Gastroesophageal sphincter (tissue), 4 donors: ENCODE results near the gene LRAT. TPM values are rescaled to one million over a fixed set of nuclear protein-coding genes. Genes with fewer than 3 reads are reported as not detected.
"Not testable (repeated sequence)": the region's sequence is repeated elsewhere in the genome, so short reads cannot be mapped to it uniquely, and the experiment has no call there.

Source experiments
- ATAC-seq: fragments of 150-250 bp; one replicate; pipeline ENCODE4 v1.9.1; 2016; ENCODE audit warnings: mild to moderate bottlenecking, moderate library complexity
- H3K27ac ChIP-seq, 4 donors: fragments of 200-600 bp; sonication (generic) in 3 of 4; 1 replicate in 3 of 4; 2 replicates in 1 of 4; pipeline ENCODE4 v1.5.1; 2016 to 2019
- H3K27me3 ChIP-seq: fragments of 200-600 bp; sonication (generic); one replicate; pipeline ENCODE4 v1.5.1; 2019
- H3K36me3 ChIP-seq, 2 donors: fragments of 200-600 bp; sonication (generic); one replicate each; pipeline ENCODE4 v1.5.1; 2019; ENCODE audit warnings: control low read depth in 1 of 2
- H3K4me1 ChIP-seq, 3 donors: fragments of 200-600 bp; sonication (generic); 1 replicate in 2 of 3; 2 replicates in 1 of 3; pipeline ENCODE4 v1.5.1; 2016 to 2019; ENCODE audit warnings: control low read depth in 2 of 3
- H3K4me3 ChIP-seq, 2 donors: fragments of 200-600 bp; sonication (generic); one replicate each; pipeline ENCODE4 v1.5.1; 2019; ENCODE audit warnings: mild to moderate bottlenecking in 1 of 2, moderate library complexity in 1 of 2
- H3K9me3 ChIP-seq, 3 donors: fragments of 200-600 bp; sonication (generic); one replicate each; pipeline ENCODE4 v1.5.1; 2017 to 2019; ENCODE audit warnings: control low read depth in 2 of 3
- CTCF ChIP-seq, 4 experiments: fragments of 200-600 bp in 2 of 4; fragments of 450-650 bp in 2 of 4; sonication (generic) in 1 of 4; IDR thresholded peaks; one replicate each; pipeline ENCODE4 v1.5.1; 2017 to 2019; ENCODE audit warnings: antibody characterized with exemption in 4 of 4, mild to moderate bottlenecking in 2 of 4, moderate library complexity in 2 of 4
- EP300 ChIP-seq: sonication (generic); formaldehyde crosslinking; IDR thresholded peaks from one replicate; pipeline ENCODE4 v1.6.1; 2017; ENCODE audit warnings: antibody characterized with exemption, mild to moderate bottlenecking
- POLR2A ChIP-seq, 2 donors: fragments of 450-650 bp; IDR thresholded peaks; one replicate each; pipeline ENCODE4 v1.6.1; 2017; ENCODE audit warnings: antibody characterized with exemption in 2 of 2, mild to moderate bottlenecking in 2 of 2, moderate library complexity in 1 of 2
- POLR2AphosphoS5 ChIP-seq: sonication (generic); formaldehyde crosslinking; IDR thresholded peaks from one replicate; pipeline ENCODE4 v1.6.1; 2017; ENCODE audit warnings: antibody characterized with exemption
- WGBS, 2 donors: methylation state at CpG; one replicate each; pipeline ENCODE4 v1.1.5; 2018; ENCODE audit warnings: low coverage in 1 of 2; 5-methylcytosine and 5-hydroxymethylcytosine counted together
- total RNA-seq, 4 donors: library from RNA; depleted of rRNA; stranded (reverse); fragments of >200 nt; gene quantifications; one replicate each; pipeline ENCODE4 v1.1.0, GENCODE V29; 2016

Gene LRAT
- total RNA-seq, 4 donors from 2014 or later, result 0.30 to 0.40 TPM; not detected in 2

GRCh38 chr4:154719087-154719486 lies 24.7 kb upstream of the LRAT start:
- Histone ChIP-seq H3K27ac (no peak overlapping the region), H3K4me1 (no peaks in the 10 kb centered on the region), H3K36me3 (no peaks in the 10 kb centered on the region), H3K9me3 (no peaks in the 10 kb centered on the region), H3K4me3 (no peak overlapping the region), H3K27me3 (no peaks in the 10 kb centered on the region)
- TF ChIP-seq CTCF (IDR thresholded peaks at IDR 0.05) (no peak), EP300 (no peak), POLR2A (IDR thresholded peaks at IDR 0.05) (no peak), POLR2AphosphoS5 (no peak)
- no peak for ATAC-seq
- 66 to 78% methylated on average over 4 of the region's 4 CpGs for WGBS, 2 donors

GRCh38 chr4:154720123-154720522 lies 23.7 kb upstream of the LRAT start:
- no peaks in the 10 kb centered on the region for H3K36me3 ChIP-seq
- no peaks in the 10 kb centered on the region for H3K4me1 ChIP-seq
- H3K27ac ChIP-seq, result no peak overlapping the region
- no peak overlapping the region for H3K4me3 ChIP-seq
- ATAC-seq, result no peak
- H3K27me3 ChIP-seq, result no peaks in the 10 kb centered on the region
- WGBS, 2 donors, result 68 to 94% methylated on average over 2 of the region's 2 CpGs
- no peaks in the 10 kb centered on the region for H3K9me3 ChIP-seq
- TF ChIP-seq POLR2AphosphoS5 (no peak), POLR2A (IDR thresholded peaks at IDR 0.05) (no peak), CTCF (IDR thresholded peaks at IDR 0.05) (no peak), EP300 (no peak)

GRCh38 chr4:154720618-154721267 lies 23.1 kb upstream of the LRAT start:
- Histone ChIP-seq H3K9me3 (no peaks in the 10 kb centered on the region), H3K27ac (no peak overlapping the region), H3K4me3 (no peak overlapping the region), H3K36me3 (no peaks in the 10 kb centered on the region), H3K4me1 (no peaks in the 10 kb centered on the region), H3K27me3 (no peaks in the 10 kb centered on the region)
- 80 to 83% methylated on average over 2 of the region's 3 CpGs for WGBS, 2 donors
- ATAC-seq, result no peak
- TF ChIP-seq EP300 (no peak), CTCF (IDR thresholded peaks at IDR 0.05) (no peak), POLR2AphosphoS5 (no peak), POLR2A (IDR thresholded peaks at IDR 0.05) (no peak)

- H3K36me3 ChIP-seq, result no peaks in the 10 kb centered on the region
- H3K4me3 ChIP-seq, result no peak overlapping the region
- no peaks in the 10 kb centered on the region for H3K4me1 ChIP-seq
- no peak for ATAC-seq
- no peak overlapping the region for H3K27ac ChIP-seq
- TF ChIP-seq CTCF (IDR thresholded peaks at IDR 0.05) (no peak), EP300 (no peak), POLR2AphosphoS5 (no peak), POLR2A (IDR thresholded peaks at IDR 0.05) (no peak)
- H3K27me3 ChIP-seq, result no peaks in the 10 kb centered on the region
- H3K9me3 ChIP-seq, result no peaks in the 10 kb centered on the region
These were observed 21.5 kb upstream of the LRAT start for GRCh38 chr4:154722262-154722661.

GRCh38 chr4:154723601-154724000 lies 20.2 kb upstream of the LRAT start:
- not testable (repeated sequence) for H3K27ac ChIP-seq, ATAC-seq
- WGBS, 2 donors, result 67 to 82% methylated on average over 1 to 7 of the region's 7 CpGs

More at GRCh38 chr4:154723601-154724000, 20.2 kb upstream of the LRAT start:
- not testable (repeated sequence) for H3K4me3 ChIP-seq, H3K4me1 ChIP-seq, H3K27me3 ChIP-seq, H3K9me3 ChIP-seq, H3K36me3 ChIP-seq
